Gastrocnemius medialis (tissue), 4 donors: Measurements from ENCODE around the gene CCDC146. TPM values are rescaled to one million over a fixed set of nuclear protein-coding genes. Genes with fewer than 3 reads are reported as not detected.
"Not testable (repeated sequence)": the region's sequence is repeated elsewhere in the genome, so short reads cannot be mapped to it uniquely, and the experiment has no call there.

Source experiments
- ATAC-seq, 2 donors: fragments of 150-250 bp; one replicate each; pipeline ENCODE4 v1.9.1; 2016
- DNase-seq, 2 donors: peaks; one replicate each; pipeline ENCODE4 v3.0.0-alpha.2; 2019
- H3K27ac ChIP-seq, 4 donors: fragments of 200-600 bp; sonication (generic); 1 replicate in 1 of 4; 2 replicates in 3 of 4; pipeline ENCODE4 v1.5.1; 2016 to 2018; ENCODE audit warnings: mild to moderate bottlenecking in 2 of 4, moderate library complexity in 1 of 4
- H3K27me3 ChIP-seq, 3 donors: fragments of 200-600 bp; sonication (generic) in 2 of 3; 1 replicate in 1 of 3; 2 replicates in 2 of 3; pipeline versions ENCODE4 v1.5.1 to v1.6.0; 2016 to 2019; ENCODE audit warnings: mild to moderate bottlenecking in 1 of 3, moderate library complexity in 1 of 3
- H3K36me3 ChIP-seq, 2 donors: fragments of 200-600 bp; sonication (generic) in 1 of 2; one replicate each; pipeline ENCODE4 v1.5.1; 2017 to 2018
- H3K4me1 ChIP-seq, 2 donors: fragments of 200-600 bp; sonication (generic) in 1 of 2; one replicate each; pipeline ENCODE4 v1.5.1; 2016 to 2017; ENCODE audit warnings: mild to moderate bottlenecking in 2 of 2
- H3K4me3 ChIP-seq, 4 donors: fragments of 200-600 bp; sonication (generic) in 3 of 4; 1 replicate in 1 of 4; 2 replicates in 3 of 4; pipeline ENCODE4 v1.5.1; 2016 to 2019; ENCODE audit warnings: mild to moderate bottlenecking in 2 of 4
- H3K9me3 ChIP-seq, 3 donors: fragments of 200-600 bp; sonication (generic) in 2 of 3; 1 replicate in 1 of 3; 2 replicates in 2 of 3; pipeline ENCODE4 v1.5.1; 2016 to 2019
- CTCF ChIP-seq, 5 experiments: fragments of 450-650 bp in 3 of 5; fragments of 200-600 bp in 2 of 5; sonication (generic) in 2 of 5; IDR thresholded peaks in 4 of 5; conservative IDR thresholded peaks in 1 of 5; 1 replicate in 4 of 5; 2 replicates in 1 of 5; pipeline ENCODE4 v1.5.1; 2016 to 2019; ENCODE audit warnings: antibody characterized with exemption in 5 of 5, mild to moderate bottlenecking in 3 of 5, moderate library complexity in 3 of 5
- in situ Hi-C, 4 donors: fragments of 200-750 bp; cut with MboI; loops; one replicate each; pipeline versions ENCODE4 v1.15.0 to v1.8.0; 2017; ENCODE audit warnings: low sequenced_read_pairs in 4 of 4
- intact Hi-C: fragments of 100-400 bp; cut with DNase I; formaldehyde crosslinking; loops from one replicate; pipeline ENCODE4 v1.15.1; 2023; ENCODE audit warnings: low total_unique reads
- total RNA-seq, 4 donors: library from RNA; depleted of rRNA; stranded (reverse); fragments of >200 nt; gene quantifications; one replicate each; pipeline versions ENCODE4 v1.1.0 to v1.2.3, GENCODE V29; 2016

Gene CCDC146
- total RNA-seq, 4 donors from 2014 or later, result 1.4 to 4.3 (median 2.8) TPM

DNA sequence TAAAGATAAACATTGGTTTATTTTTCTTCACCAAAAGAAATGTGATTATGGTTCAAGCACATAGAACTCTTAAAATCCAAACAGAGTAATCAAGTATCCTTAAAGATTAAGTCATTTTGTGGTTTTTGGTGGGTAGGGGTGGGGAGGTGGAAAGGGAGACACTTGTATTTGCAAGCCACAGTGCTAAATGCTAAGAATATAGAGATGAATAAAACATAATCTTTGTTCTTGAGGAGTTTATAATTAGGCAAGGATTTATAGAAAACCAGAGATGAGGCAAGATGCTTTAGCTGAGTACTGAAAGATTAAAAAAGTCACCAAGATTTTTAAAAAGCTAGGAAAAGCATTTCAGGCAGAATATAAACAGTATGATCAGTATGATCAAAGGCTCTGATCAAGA is 19.7 kb upstream of the CCDC146 start:
- H3K4me1 ChIP-seq, ATAC-seq, DNase-seq, H3K9me3 ChIP-seq, H3K36me3 ChIP-seq, intact Hi-C loops, H3K27ac ChIP-seq, H3K27me3 ChIP-seq, H3K4me3 ChIP-seq: not testable (repeated sequence)
- in situ Hi-C loops, result loop anchor here in 1 of 4 donors (25.0 kb wide), 1 partner anchor 235 kb away; no protein-coding TSS in a partner anchor

GRCh38 chr7:77105904-77106303 is 16.5 kb upstream of the CCDC146 start:
- H3K27me3 ChIP-seq, intact Hi-C loops, H3K27ac ChIP-seq, H3K36me3 ChIP-seq, H3K4me3 ChIP-seq, ATAC-seq, DNase-seq, H3K9me3 ChIP-seq: not testable (repeated sequence)
- in situ Hi-C loops, result loop anchor here in 1 of 4 donors (25.0 kb wide), 1 partner anchor 231 kb away; no protein-coding TSS in a partner anchor
- peaks cover 10 to 12% of the 10 kb centered on the region in 2 donors for H3K4me1 ChIP-seq

GRCh38 chr7:77107659-77108058 is 14.8 kb upstream of the CCDC146 start:
- intact Hi-C loops, H3K9me3 ChIP-seq, H3K27me3 ChIP-seq, H3K4me3 ChIP-seq, DNase-seq, H3K36me3 ChIP-seq: not testable (repeated sequence)
- Histone ChIP-seq H3K4me1 (peaks cover 10 to 12% of the 10 kb centered on the region in 2 donors), H3K27ac (peak overlapping the region in 3 of 4 donors; percentile 33 to 59 (median 39))
- in situ Hi-C loops, result loop anchor here in 1 of 4 donors (25.0 kb wide), 1 partner anchor 230 kb away; no protein-coding TSS in a partner anchor
- peak; percentile 74 to 85 for ATAC-seq

- ATAC-seq, H3K4me3 ChIP-seq, H3K36me3 ChIP-seq, H3K9me3 ChIP-seq, DNase-seq, H3K27me3 ChIP-seq, intact Hi-C loops: not testable (repeated sequence)
- Histone ChIP-seq H3K4me1 (peaks cover 10 to 12% of the 10 kb centered on the region in 2 donors), H3K27ac (peak overlapping the region in 1 of 4 donors; percentile 31)
- in situ Hi-C loops, result loop anchor here in 1 of 4 donors (25.0 kb wide), 1 partner anchor 229 kb away; no protein-coding TSS in a partner anchor
Measured at GRCh38 chr7:77108362-77108761, 14.1 kb upstream of the CCDC146 start.

- H3K27me3 ChIP-seq, H3K36me3 ChIP-seq, H3K9me3 ChIP-seq, intact Hi-C loops, H3K4me3 ChIP-seq, H3K4me1 ChIP-seq, DNase-seq, H3K27ac ChIP-seq: not testable (repeated sequence)
- in situ Hi-C loops, result loop anchor here in 1 of 4 donors (25.0 kb wide), 1 partner anchor 224 kb away; no protein-coding TSS in a partner anchor
- peak in 2 of 5 experiments; percentile 17 to 23 for TF ChIP-seq CTCF (IDR thresholded peaks at IDR 0.05 in 4 of 5, conservative IDR thresholded peaks at IDR 0.05 in 1 of 5)
- ATAC-seq, result peak; percentile 36 to 42
Measured at GRCh38 chr7:77112719-77113306, 9.6 kb upstream of the CCDC146 start.

DNA sequence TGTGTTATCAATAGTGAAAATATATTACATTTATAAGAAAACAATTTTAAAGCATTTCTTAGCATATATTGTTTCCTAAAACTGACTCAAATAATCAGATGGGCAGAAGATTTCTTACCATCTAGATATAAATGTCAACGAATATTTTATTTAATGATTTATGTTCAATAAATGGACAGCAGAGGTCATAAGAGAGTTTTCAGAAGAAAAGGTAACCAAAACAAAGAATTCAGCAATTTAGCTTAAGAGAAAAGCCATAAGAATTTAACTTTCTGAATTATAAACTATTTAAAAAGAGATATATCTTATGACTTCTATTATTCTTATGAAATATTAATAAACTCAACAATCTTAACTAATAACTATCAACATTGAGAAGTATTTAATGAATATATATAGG is 3.1 kb downstream of the CCDC146 start:
- H3K27me3 ChIP-seq, ATAC-seq, DNase-seq, H3K4me3 ChIP-seq, H3K9me3 ChIP-seq, H3K36me3 ChIP-seq, H3K27ac ChIP-seq: not testable (repeated sequence)
- intact Hi-C loops, result loop anchor here (10.0 kb wide), 1 partner anchor 209 kb away; no protein-coding TSS in a partner anchor
- peaks cover 10 to 13% of the 10 kb centered on the region in 2 donors for H3K4me1 ChIP-seq
- in situ Hi-C loops, result loop anchor here in 2 of 4 donors (10.0 to 25.0 kb wide), 2 partner anchors 209 to 212 kb away; no protein-coding TSS in a partner anchor

- in situ Hi-C loops, result loop anchor here in 2 of 4 donors (10.0 to 25.0 kb wide), 2 partner anchors 208 to 210 kb away; no protein-coding TSS in a partner anchor
- intact Hi-C loops, result loop anchor here (10.0 kb wide), 1 partner anchor 208 kb away; no protein-coding TSS in a partner anchor
- H3K4me1 ChIP-seq, H3K36me3 ChIP-seq, H3K4me3 ChIP-seq, H3K9me3 ChIP-seq, H3K27me3 ChIP-seq, ATAC-seq: not testable (repeated sequence)
- DNase-seq, result peak in 1 of 2 donors; percentile 27
- peak overlapping the region in 1 of 4 donors; percentile 43 for H3K27ac ChIP-seq
Measured at GRCh38 chr7:77127009-77127408, 4.6 kb downstream of the CCDC146 start.

- not testable (repeated sequence) for H3K36me3 ChIP-seq, H3K27me3 ChIP-seq, H3K4me1 ChIP-seq, DNase-seq, H3K9me3 ChIP-seq
- intact Hi-C loops (loop anchor here (10.0 kb wide), 1 partner anchor 206 kb away; no protein-coding TSS in a partner anchor), in situ Hi-C loops (loop anchor here in 2 of 4 donors (10.0 to 25.0 kb wide), 2 partner anchors 206 to 209 kb away; no protein-coding TSS in a partner anchor)
- ATAC-seq, result peak; percentile 74 to 86
- H3K4me3 ChIP-seq, result peak overlapping the region; percentile 16 to 22 (median 22)
- peak overlapping the region; percentile 36 to 60 (median 48) for H3K27ac ChIP-seq
Measured at GRCh38 chr7:77128582-77129410, 6.4 kb downstream of the CCDC146 start.

DNA sequence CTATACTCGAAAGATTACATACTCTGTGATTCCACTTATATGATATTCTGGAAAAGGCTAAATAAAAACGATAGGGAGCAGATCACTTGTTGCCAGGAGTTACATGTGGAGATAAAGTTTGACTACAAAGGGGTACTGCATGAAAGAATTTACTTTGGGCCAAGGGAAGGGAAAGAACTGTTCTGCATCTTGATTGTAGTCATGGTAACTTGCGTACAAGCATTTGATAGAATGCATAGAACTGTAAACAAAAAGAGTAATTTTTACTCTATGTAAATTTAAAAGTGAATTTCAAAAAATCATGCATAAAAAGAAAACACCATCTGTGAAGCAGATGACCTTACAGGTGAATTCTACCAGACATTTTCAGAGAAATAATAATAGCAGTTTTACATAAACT is 9.4 kb downstream of the CCDC146 start:
- H3K4me1 ChIP-seq, H3K27me3 ChIP-seq, H3K36me3 ChIP-seq, H3K27ac ChIP-seq, intact Hi-C loops, DNase-seq, H3K4me3 ChIP-seq, H3K9me3 ChIP-seq, ATAC-seq: not testable (repeated sequence)
- in situ Hi-C loops, result loop anchor here in 1 of 4 donors (25.0 kb wide), 1 partner anchor 206 kb away; no protein-coding TSS in a partner anchor

DNA sequence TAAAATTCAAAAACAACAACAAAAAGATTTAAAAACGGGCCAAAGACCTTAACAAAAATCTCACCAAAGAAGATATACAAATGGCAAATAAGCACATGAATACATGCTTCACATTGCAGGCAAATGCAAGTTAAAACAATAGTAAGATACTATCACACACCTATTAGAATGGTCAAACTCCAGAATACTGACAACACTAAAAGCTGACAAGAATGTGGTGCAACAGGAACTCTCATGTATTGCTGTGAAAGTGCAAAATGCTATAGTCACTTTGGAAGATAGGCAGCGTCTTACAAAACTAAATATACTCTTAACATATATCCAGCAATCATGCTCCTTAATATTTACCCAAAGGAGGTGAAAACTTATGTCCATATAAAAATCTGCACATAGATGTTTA is 16.3 kb downstream of the CCDC146 start:
- ATAC-seq, H3K36me3 ChIP-seq, H3K27ac ChIP-seq, H3K27me3 ChIP-seq, intact Hi-C loops, H3K4me1 ChIP-seq, DNase-seq, H3K9me3 ChIP-seq, H3K4me3 ChIP-seq: not testable (repeated sequence)
- in situ Hi-C loops, result loop anchor here in 1 of 4 donors (25.0 kb wide), 1 partner anchor 199 kb away; no protein-coding TSS in a partner anchor
